ENCODE measurements around the gene ACY1. TPM values are rescaled to one million over a fixed set of nuclear protein-coding genes. Genes with fewer than 3 reads are reported as not detected.

ACY1 gene
- polyA plus RNA-seq, 1 of the 3 experiments (the other 2 are of a cell fraction): 93.0 TPM

GRCh38 chr3:51945031-51945840 lies 38.1 kb upstream of the ACY1 start:
- POLR2A ChIA-PET: interaction anchor here (1.4 kb wide), 1 partner anchor 29 kb away, joined by 3 read pairs; the partner anchor contains the start of gene ABHD14B
- Histone ChIP-seq H3K9me3 (no peaks in the 10 kb centered on the region), H3F3A (replicated peaks; ENCODE audit: insufficient read depth) (no peaks in the 10 kb centered on the region), H3K36me3 (replicated peaks in 1 of 2; ENCODE audit: control insufficient read depth in 1 of 2, insufficient read depth in 2 of 2, low read length in 1 of 2) (peaks cover 0 to 2% of the 10 kb centered on the region in 2 experiments), H3K9ac (no peak overlapping the region), H2AFZ (ENCODE audit: low read depth) (no peak overlapping the region), H4K20me1 (ENCODE audit: insufficient read depth) (no peaks in the 10 kb centered on the region), H3K4me1 (ENCODE audit: control insufficient read depth in 1 of 2, insufficient read depth in 2 of 2, low read depth in 1 of 2, low read length in 1 of 2) (peaks cover 11 to 18% of the 10 kb centered on the region in 2 experiments; a peak in 3 of 4 replicates), H3K4me2 (no peak overlapping the region), H3K79me2 (ENCODE audit: insufficient read depth) (peaks cover 14% of the 10 kb centered on the region), H3K4me3 (ENCODE audit: low read depth in 2 of 2, low read length in 1 of 2) (no peak overlapping the region), H3K27me3 (ENCODE audit: insufficient read depth) (no peaks in the 10 kb centered on the region), H3K27ac (ENCODE audit: low read depth in 2 of 2, low read length in 1 of 2) (no peak overlapping the region), H3K9me2 (no peaks in the 10 kb centered on the region)
- DNase-seq: no peak
- WGBS (ENCODE audit: low lambda C conversion rate): 97% methylated on average over 10 of the region's 18 CpGs
- CTCF ChIA-PET: interaction anchor here (1.0 to 5.3 kb wide), 5 partner anchors 12 to 60 kb away, joined by 3 to 80 read pairs (median 5); partner anchors contain the start of genes ABHD14A and ABHD14B
- TF ChIP-seq RFX5 (IDR thresholded peaks at IDR 0.05; ENCODE audit: low read length) (no peak), POLR2AphosphoS5 (IDR thresholded peaks at IDR 0.05; ENCODE audit: low read depth, low read length) (no peak), MXI1 (IDR thresholded peaks at IDR 0.05; ENCODE audit: low read depth, low read length) (no peak), GATA2 (CRISPR knock-in tag; IDR thresholded peaks at IDR 0.05) (no peak)

GRCh38 chr3:51945926-51946705 lies 37.2 kb upstream of the ACY1 start:
- H4K20me1 ChIP-seq (ENCODE audit: insufficient read depth): no peaks in the 10 kb centered on the region
- H3K4me1 ChIP-seq (ENCODE audit: control insufficient read depth in 1 of 2, insufficient read depth in 2 of 2, low read depth in 1 of 2, low read length in 1 of 2): peaks cover 11 to 14% of the 10 kb centered on the region in 2 experiments; a peak in 3 of 4 replicates
- H3K79me2 ChIP-seq (ENCODE audit: insufficient read depth): peaks cover 5% of the 10 kb centered on the region
- H3K27me3 ChIP-seq (ENCODE audit: insufficient read depth): no peaks in the 10 kb centered on the region
- no peak overlapping the region for H3K27ac ChIP-seq (ENCODE audit: low read depth in 2 of 2, low read length in 1 of 2)
- H3K4me3 ChIP-seq (ENCODE audit: low read depth in 2 of 2, low read length in 1 of 2): no peak overlapping the region
- H3F3A ChIP-seq (replicated peaks; ENCODE audit: insufficient read depth): peaks cover under 1% of the 10 kb centered on the region
- H3K36me3 ChIP-seq (replicated peaks in 1 of 2; ENCODE audit: control insufficient read depth in 1 of 2, insufficient read depth in 2 of 2, low read length in 1 of 2): peaks cover 0 to 2% of the 10 kb centered on the region in 2 experiments
- ChIA-PET CTCF (interaction anchor here (0.6 to 5.3 kb wide), 7 partner anchors 9 to 407 kb away, joined by 3 to 80 read pairs (median 5); partner anchors contain the start of genes ABHD14A, ABHD14B and GPR62), POLR2A (interaction anchor here (1.4 kb wide), 1 partner anchor 28 kb away, joined by 3 read pairs; the partner anchor contains the start of gene ABHD14B)
- H3K4me2 ChIP-seq: no peak overlapping the region
- no peaks in the 10 kb centered on the region for H3K9me3 ChIP-seq
- 90% methylated on average over 11 of the region's 14 CpGs for WGBS (ENCODE audit: low lambda C conversion rate)
- H2AFZ ChIP-seq (ENCODE audit: low read depth): no peak overlapping the region
- H3K9ac ChIP-seq: no peak overlapping the region
- TF ChIP-seq NRF1 (IDR thresholded peaks at IDR 0.05; ENCODE audit: low read depth, low read length): no peak
- no peak for TF ChIP-seq GABPA (IDR thresholded peaks at IDR 0.05; ENCODE audit: low read depth)
- no peak for TF ChIP-seq RCOR1 (IDR thresholded peaks at IDR 0.05; ENCODE audit: low read length)
- TF ChIP-seq MEF2A (IDR thresholded peaks at IDR 0.05; ENCODE audit: borderline replicate concordance, low read depth): no peak
- no peak for TF ChIP-seq NFIC (IDR thresholded peaks at IDR 0.05; ENCODE audit: borderline replicate concordance)
- TF ChIP-seq TEAD4 (IDR thresholded peaks at IDR 0.05; ENCODE audit: borderline replicate concordance, insufficient read depth): no peak
- no peak for TF ChIP-seq FOXM1 (IDR thresholded peaks at IDR 0.05; ENCODE audit: low read depth)
- H3K9me2 ChIP-seq: no peaks in the 10 kb centered on the region
- DNase-seq: no peak
